Inflammatory macrophage treated with lipopolysaccharide for 1 hour (primary cell): Measurements from ENCODE around the gene HOXD4.

Source experiments
- DNase-seq, 2 donors: peaks; one replicate each; pipeline ENCODE4 v3.0.0-alpha.2; 2020 to 2022

The HOXD4 gene

GRCh38 chr2:176158855-176159662 is 7.7 kb downstream of the HOXD4 start:
- DNase-seq = no peak

GRCh38 chr2:176159663-176160250 is 8.4 kb downstream of the HOXD4 start:
- no peak for DNase-seq

GRCh38 chr2:176160251-176160985 is 9.1 kb downstream of the HOXD4 start:
- DNase-seq = no peak

- no peak for DNase-seq
These were observed 9.9 kb downstream of the HOXD4 start for GRCh38 chr2:176160986-176161824.

GRCh38 chr2:176161825-176162626 is 10.7 kb downstream of the HOXD4 start:
- no peak for DNase-seq

GRCh38 chr2:176162911-176163671 is 11.7 kb downstream of the HOXD4 start:
- no peak for DNase-seq

GRCh38 chr2:176163672-176164056 is 12.3 kb downstream of the HOXD4 start:
- DNase-seq = no peak

- no peak for DNase-seq
These were observed 12.9 kb downstream of the HOXD4 start for GRCh38 chr2:176164201-176164600.

GRCh38 chr2:176164611-176165369 is 13.4 kb downstream of the HOXD4 start:
- DNase-seq = no peak

GRCh38 chr2:176165370-176166050 is 14.2 kb downstream of the HOXD4 start:
- no peak for DNase-seq

- DNase-seq = no peak
These were observed 14.9 kb downstream of the HOXD4 start for GRCh38 chr2:176166272-176166671.

- DNase-seq = no peak
These were observed 16.0 kb downstream of the HOXD4 start for GRCh38 chr2:176167398-176167797.

GRCh38 chr2:176169181-176169580 is 17.8 kb downstream of the HOXD4 start:
- DNase-seq = no peak

GRCh38 chr2:176169711-176170110 is 18.4 kb downstream of the HOXD4 start:
- DNase-seq = no peak

- DNase-seq = no peak
These were observed 19.4 kb downstream of the HOXD4 start for GRCh38 chr2:176170602-176171305.

GRCh38 chr2:176171351-176172006 is 20.1 kb downstream of the HOXD4 start:
- DNase-seq = no peak

- DNase-seq = no peak
These were observed 20.9 kb downstream of the HOXD4 start for GRCh38 chr2:176172007-176172894.
